HepG2 (cell line): ENCODE data around the gene EMP2.

Experiments
- ADNP ChIP-seq: sonication (generic); formaldehyde crosslinking; IDR thresholded peaks from 2 replicates; pipeline ENCODE4 v1.4.0; 2020; ENCODE audit warnings: missing genetic modification reagents
- ATF1 ChIP-seq: IDR thresholded peaks from 2 replicates; pipeline ENCODE4 v1.6.1; 2016; ENCODE audit warnings: mild to moderate bottlenecking, control low read depth
- EZH2 ChIP-seq: conservative IDR thresholded peaks from 2 replicates; pipeline ENCODE4 v1.6.1; 2012; ENCODE audit warnings: mild to moderate bottlenecking, low read depth, low read length, moderate library complexity
- HES4 ChIP-seq: sonication (generic); formaldehyde crosslinking; IDR thresholded peaks from 2 replicates; pipeline ENCODE4 v1.9.0; 2021; ENCODE audit warnings: mild to moderate bottlenecking, missing genetic modification reagents, borderline replicate concordance
- POLR2A ChIP-seq, 2 experiments: IDR thresholded peaks; 2 replicates each; pipeline ENCODE4 v1.6.1; 2011; ENCODE audit warnings: low read depth in 2 of 2, low read length in 2 of 2, mild to moderate bottlenecking in 1 of 2, moderate library complexity in 1 of 2; ENCODE audit not compliant: insufficient read depth in 1 of 2
- PRPF4 ChIP-seq: fragments of 200-400 bp; formaldehyde crosslinking; IDR thresholded peaks from 2 replicates; pipeline ENCODE4 v1.6.1; 2016; ENCODE audit warnings: low read length, low read depth; ENCODE audit not compliant: poor library complexity, severe bottlenecking
- ZNF564 ChIP-seq: sonication (generic); formaldehyde crosslinking; IDR thresholded peaks from 2 replicates; pipeline ENCODE4 v1.8.1; 2023; ENCODE audit warnings: mild to moderate bottlenecking, missing genetic modification reagents
- ZSCAN21 ChIP-seq: sonication (generic); formaldehyde crosslinking; IDR thresholded peaks from 2 replicates; pipeline ENCODE4 v1.8.0; 2022; ENCODE audit warnings: mild to moderate bottlenecking, missing genetic modification reagents, moderate library complexity, borderline replicate concordance
- TF ChIP-seq, protein P1 (sequence below): sonication (generic); formaldehyde crosslinking; IDR thresholded peaks from 2 replicates; pipeline ENCODE4 v1.4.0; 2020; ENCODE audit warnings: missing genetic modification reagents, borderline replicate concordance
- TF ChIP-seq, protein P2 (sequence below): sonication (generic); formaldehyde crosslinking; IDR thresholded peaks from 2 replicates; pipeline ENCODE4 v1.5.1; 2020; ENCODE audit warnings: mild to moderate bottlenecking, missing genetic modification reagents, borderline replicate concordance
- TF ChIP-seq, protein P3 (sequence below): sonication (generic); formaldehyde crosslinking; IDR thresholded peaks from 2 replicates; pipeline ENCODE4 v1.4.0; 2020; ENCODE audit warnings: mild to moderate bottlenecking, missing genetic modification reagents
- TF ChIP-seq, protein P4 (sequence below): sonication (generic); formaldehyde crosslinking; IDR thresholded peaks from 2 replicates; pipeline ENCODE4 v1.5.0; 2020; ENCODE audit warnings: mild to moderate bottlenecking, missing genetic modification reagents, moderate library complexity

DNA sequence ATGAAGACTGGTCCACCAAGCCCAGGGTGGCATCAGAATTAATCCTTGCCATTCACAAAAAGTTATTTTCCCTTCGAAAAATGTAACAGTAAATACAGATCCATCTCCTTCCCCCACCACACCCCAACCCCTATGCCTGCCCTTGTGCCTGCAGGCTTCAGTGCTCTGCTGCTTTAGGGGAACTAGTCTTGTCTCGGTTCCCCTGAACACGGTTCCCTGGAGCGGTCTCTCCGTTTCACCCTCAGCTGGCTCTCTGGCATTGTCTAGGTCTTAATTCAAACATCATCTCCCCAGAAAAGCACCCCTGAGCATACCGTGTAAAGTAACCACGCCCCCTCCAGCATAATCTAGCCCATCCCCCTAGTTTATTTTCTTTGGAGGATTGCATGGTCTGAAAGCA, 25.8 kb downstream of the EMP2 start:
- no peak for TF ChIP-seq ATF1 (CRISPR knock-in tag)
- no peak for TF ChIP-seq POLR2A (IDR thresholded peaks at IDR 0.05; ENCODE audit: insufficient read depth in 1 of 2, low read depth in 2 of 2, low read length in 2 of 2)
- no peak for TF ChIP-seq HES4 (CRISPR knock-in tag)
- TF ChIP-seq, protein P1, sequence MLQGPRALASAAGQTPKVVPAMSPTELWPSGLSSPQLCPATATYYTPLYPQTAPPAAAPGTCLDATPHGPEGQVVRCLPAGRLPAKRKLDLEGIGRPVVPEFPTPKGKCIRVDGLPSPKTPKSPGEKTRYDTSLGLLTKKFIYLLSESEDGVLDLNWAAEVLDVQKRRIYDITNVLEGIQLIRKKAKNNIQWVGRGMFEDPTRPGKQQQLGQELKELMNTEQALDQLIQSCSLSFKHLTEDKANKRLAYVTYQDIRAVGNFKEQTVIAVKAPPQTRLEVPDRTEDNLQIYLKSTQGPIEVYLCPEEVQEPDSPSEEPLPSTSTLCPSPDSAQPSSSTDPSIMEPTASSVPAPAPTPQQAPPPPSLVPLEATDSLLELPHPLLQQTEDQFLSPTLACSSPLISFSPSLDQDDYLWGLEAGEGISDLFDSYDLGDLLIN (CRISPR knock-in tag): no peak
- no peak for TF ChIP-seq EZH2
- no peak for TF ChIP-seq ZSCAN21 (CRISPR knock-in tag)
- TF ChIP-seq, protein P2, sequence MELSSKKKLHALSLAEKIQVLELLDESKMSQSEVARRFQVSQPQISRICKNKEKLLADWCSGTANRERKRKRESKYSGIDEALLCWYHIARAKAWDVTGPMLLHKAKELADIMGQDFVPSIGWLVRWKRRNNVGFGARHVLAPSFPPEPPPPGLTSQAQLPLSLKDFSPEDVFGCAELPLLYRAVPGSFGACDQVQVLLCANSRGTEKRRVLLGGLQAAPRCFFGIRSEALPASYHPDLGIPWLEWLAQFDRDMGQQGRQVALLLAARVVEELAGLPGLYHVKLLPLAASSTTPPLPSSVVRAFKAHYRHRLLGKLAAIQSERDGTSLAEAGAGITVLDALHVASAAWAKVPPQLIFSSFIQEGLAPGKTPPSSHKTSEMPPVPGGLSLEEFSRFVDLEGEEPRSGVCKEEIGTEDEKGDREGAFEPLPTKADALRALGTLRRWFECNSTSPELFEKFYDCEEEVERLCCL (CRISPR knock-in tag): no peak
- TF ChIP-seq, protein P3, sequence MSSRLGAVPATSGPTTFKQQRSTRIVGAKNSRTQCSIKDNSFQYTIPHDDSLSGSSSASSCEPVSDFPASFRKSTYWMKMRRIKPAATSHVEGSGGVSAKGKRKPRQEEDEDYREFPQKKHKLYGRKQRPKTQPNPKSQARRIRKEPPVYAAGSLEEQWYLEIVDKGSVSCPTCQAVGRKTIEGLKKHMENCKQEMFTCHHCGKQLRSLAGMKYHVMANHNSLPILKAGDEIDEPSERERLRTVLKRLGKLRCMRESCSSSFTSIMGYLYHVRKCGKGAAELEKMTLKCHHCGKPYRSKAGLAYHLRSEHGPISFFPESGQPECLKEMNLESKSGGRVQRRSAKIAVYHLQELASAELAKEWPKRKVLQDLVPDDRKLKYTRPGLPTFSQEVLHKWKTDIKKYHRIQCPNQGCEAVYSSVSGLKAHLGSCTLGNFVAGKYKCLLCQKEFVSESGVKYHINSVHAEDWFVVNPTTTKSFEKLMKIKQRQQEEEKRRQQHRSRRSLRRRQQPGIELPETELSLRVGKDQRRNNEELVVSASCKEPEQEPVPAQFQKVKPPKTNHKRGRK: no peak
- TF ChIP-seq ZNF564 (CRISPR knock-in tag): no peak
- TF ChIP-seq PRPF4: no peak
- TF ChIP-seq, protein P4, sequence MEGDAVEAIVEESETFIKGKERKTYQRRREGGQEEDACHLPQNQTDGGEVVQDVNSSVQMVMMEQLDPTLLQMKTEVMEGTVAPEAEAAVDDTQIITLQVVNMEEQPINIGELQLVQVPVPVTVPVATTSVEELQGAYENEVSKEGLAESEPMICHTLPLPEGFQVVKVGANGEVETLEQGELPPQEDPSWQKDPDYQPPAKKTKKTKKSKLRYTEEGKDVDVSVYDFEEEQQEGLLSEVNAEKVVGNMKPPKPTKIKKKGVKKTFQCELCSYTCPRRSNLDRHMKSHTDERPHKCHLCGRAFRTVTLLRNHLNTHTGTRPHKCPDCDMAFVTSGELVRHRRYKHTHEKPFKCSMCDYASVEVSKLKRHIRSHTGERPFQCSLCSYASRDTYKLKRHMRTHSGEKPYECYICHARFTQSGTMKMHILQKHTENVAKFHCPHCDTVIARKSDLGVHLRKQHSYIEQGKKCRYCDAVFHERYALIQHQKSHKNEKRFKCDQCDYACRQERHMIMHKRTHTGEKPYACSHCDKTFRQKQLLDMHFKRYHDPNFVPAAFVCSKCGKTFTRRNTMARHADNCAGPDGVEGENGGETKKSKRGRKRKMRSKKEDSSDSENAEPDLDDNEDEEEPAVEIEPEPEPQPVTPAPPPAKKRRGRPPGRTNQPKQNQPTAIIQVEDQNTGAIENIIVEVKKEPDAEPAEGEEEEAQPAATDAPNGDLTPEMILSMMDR (CRISPR knock-in tag): no peak
- no peak for TF ChIP-seq ADNP (CRISPR knock-in tag)
